ENCODE data around the gene CDON. TPM values are rescaled to one million over a fixed set of nuclear protein-coding genes. Genes with fewer than 3 reads are reported as not detected.

Gene CDON
- total RNA-seq, 1 donor from 2014 or later, result 0.24 TPM

- Mint-ChIP-seq H3K36me3 (ENCODE audit: low read depth) (no peaks in the 10 kb centered on the region), H3K4me3 (no peak overlapping the region), H3K9me3 (no peaks in the 10 kb centered on the region), H3K27me3 (peaks cover 8% of the 10 kb centered on the region), H3K27ac (no peak overlapping the region), H3K4me1 (no peaks in the 10 kb centered on the region)
- DNase-seq, result no peak
- TF ChIP-seq CTCF (IDR thresholded peaks at IDR 0.05), result no peak
- ChIA-PET CTCF (no interaction called here), POLR2A (no interaction called here)
- intact Hi-C loops (cut with micrococcal nuclease), result no loop called here
- no peak for ATAC-seq (ENCODE audit: low read depth)
Observed at GRCh38 chr11:126012852-126013251, 49.8 kb downstream of the CDON start.

GRCh38 chr11:126011754-126012153 lies 50.9 kb downstream of the CDON start:
- no peak for ATAC-seq (ENCODE audit: low read depth)
- Mint-ChIP-seq H3K36me3 (ENCODE audit: low read depth) (no peaks in the 10 kb centered on the region), H3K27ac (no peak overlapping the region), H3K9me3 (no peaks in the 10 kb centered on the region), H3K4me3 (no peak overlapping the region), H3K4me1 (no peaks in the 10 kb centered on the region), H3K27me3 (peaks cover 12% of the 10 kb centered on the region)
- ChIA-PET POLR2A (no interaction called here), CTCF (no interaction called here)
- no peak for DNase-seq
- intact Hi-C loops (cut with micrococcal nuclease), result no loop called here
- TF ChIP-seq CTCF (IDR thresholded peaks at IDR 0.05), result no peak

- ChIA-PET POLR2A (no interaction called here), CTCF (no interaction called here)
- ATAC-seq (ENCODE audit: low read depth), result no peak
- Mint-ChIP-seq H3K4me3 (no peak overlapping the region), H3K4me1 (no peaks in the 10 kb centered on the region), H3K36me3 (ENCODE audit: low read depth) (no peaks in the 10 kb centered on the region), H3K27me3 (peaks cover 12% of the 10 kb centered on the region), H3K9me3 (no peaks in the 10 kb centered on the region), H3K27ac (no peak overlapping the region)
- no peak for TF ChIP-seq CTCF (IDR thresholded peaks at IDR 0.05)
- intact Hi-C loops (cut with micrococcal nuclease), result no loop called here
- no peak for DNase-seq
Observed at GRCh38 chr11:126011265-126011664, 51.4 kb downstream of the CDON start.

GRCh38 chr11:126008956-126009355 lies 53.7 kb downstream of the CDON start:
- Mint-ChIP-seq H3K27ac (no peak overlapping the region), H3K4me3 (no peak overlapping the region), H3K9me3 (no peaks in the 10 kb centered on the region), H3K4me1 (no peaks in the 10 kb centered on the region), H3K27me3 (peaks cover 15% of the 10 kb centered on the region), H3K36me3 (ENCODE audit: low read depth) (no peaks in the 10 kb centered on the region)
- TF ChIP-seq CTCF (IDR thresholded peaks at IDR 0.05), result no peak
- ChIA-PET POLR2A (no interaction called here), CTCF (no interaction called here)
- ATAC-seq (ENCODE audit: low read depth), result no peak
- no peak for DNase-seq
- intact Hi-C loops (cut with micrococcal nuclease), result no loop called here

- Mint-ChIP-seq H3K4me3 (no peak overlapping the region), H3K27ac (no peak overlapping the region), H3K36me3 (ENCODE audit: low read depth) (no peaks in the 10 kb centered on the region), H3K4me1 (no peaks in the 10 kb centered on the region), H3K9me3 (no peaks in the 10 kb centered on the region), H3K27me3 (peaks cover 19% of the 10 kb centered on the region)
- POLR2A ChIA-PET, result no interaction called here
- DNase-seq (no peak), ATAC-seq (ENCODE audit: low read depth) (no peak)
- intact Hi-C loops (cut with micrococcal nuclease), result no loop called here
- no peak for TF ChIP-seq CTCF (IDR thresholded peaks at IDR 0.05)
- CTCF ChIA-PET, result no interaction called here
Observed at GRCh38 chr11:126007238-126007637, 55.4 kb downstream of the CDON start.
